HG03558 (cell line): ENCODE measurements around the gene ADGRL1.

Experiments used
- ATAC-seq: cut with Tn5 transposase; IDR thresholded peaks from one replicate; pipeline ENCODE4 v1.9.1; 2021; ENCODE audit warnings: moderate number of reproducible peaks; ENCODE audit not compliant: unreplicated experiment; ENCODE audit errors: extremely low read depth

The ADGRL1 gene

GRCh38 chr19:14116918-14117578 lies 88.9 kb downstream of the ADGRL1 start:
- no peak for ATAC-seq

- no peak for ATAC-seq
Measured at GRCh38 chr19:14116525-14116917, 89.4 kb downstream of the ADGRL1 start.

GRCh38 chr19:14115756-14116155 lies 90.2 kb downstream of the ADGRL1 start:
- no peak for ATAC-seq

GRCh38 chr19:14114854-14115253 lies 91.1 kb downstream of the ADGRL1 start:
- ATAC-seq: no peak

GRCh38 chr19:14114439-14114838 lies 91.5 kb downstream of the ADGRL1 start:
- ATAC-seq: no peak

- ATAC-seq: no peak
Measured at GRCh38 chr19:14113762-14114414, 92.1 kb downstream of the ADGRL1 start.

GRCh38 chr19:14112809-14113385 lies 93.1 kb downstream of the ADGRL1 start:
- ATAC-seq: no peak

GRCh38 chr19:14112051-14112808 lies 93.7 kb downstream of the ADGRL1 start:
- ATAC-seq: no peak

GRCh38 chr19:14111486-14111885 lies 94.5 kb downstream of the ADGRL1 start:
- ATAC-seq: no peak

GRCh38 chr19:14110650-14111049 lies 95.3 kb downstream of the ADGRL1 start:
- no peak for ATAC-seq

- ATAC-seq: no peak
Measured at GRCh38 chr19:14107581-14108461, 98.1 kb downstream of the ADGRL1 start.

GRCh38 chr19:14106840-14107239 lies 99.1 kb downstream of the ADGRL1 start:
- no peak for ATAC-seq

GRCh38 chr19:14105680-14106079 lies 100.3 kb downstream of the ADGRL1 start:
- no peak for ATAC-seq

- ATAC-seq: no peak
Measured at GRCh38 chr19:14103310-14103709, 102.7 kb downstream of the ADGRL1 start.

GRCh38 chr19:14102756-14103155 lies 103.2 kb downstream of the ADGRL1 start:
- ATAC-seq: no peak

GRCh38 chr19:14102102-14102696 lies 103.8 kb downstream of the ADGRL1 start:
- ATAC-seq: no peak

GRCh38 chr19:14101003-14101545 lies 104.9 kb downstream of the ADGRL1 start:
- no peak for ATAC-seq
